Memory B cell (primary cell): Measurements from ENCODE around the gene COBL.

Experiments
- ATAC-seq: fragments of 150-1000 bp; cut with Tn5 transposase; 2 replicates; pipeline ENCODE4 v1.10.0; 2021; ENCODE audit warnings: low read depth, mild to moderate bottlenecking, moderate library complexity
- DNase-seq, 2 donors: peaks; one replicate each; pipeline ENCODE4 v3.0.0; 2022; ENCODE audit warnings: low spot score in 2 of 2
- H3K27ac Mint-ChIP-seq: one replicate; pipeline ENCODE4 v1.8.0; 2022; ENCODE audit warnings: mild to moderate bottlenecking, moderate library complexity, mixed read lengths
- H3K27me3 Mint-ChIP-seq: one replicate; pipeline ENCODE4 v1.8.0; 2022; ENCODE audit warnings: mixed read lengths
- H3K36me3 Mint-ChIP-seq: one replicate; pipeline ENCODE4 v1.8.0; 2022; ENCODE audit warnings: mild to moderate bottlenecking, mixed read lengths
- H3K4me1 Mint-ChIP-seq: one replicate; pipeline ENCODE4 v1.8.0; 2022; ENCODE audit warnings: mixed read lengths
- H3K4me3 Mint-ChIP-seq: one replicate; pipeline ENCODE4 v1.8.0; 2022; ENCODE audit warnings: mild to moderate bottlenecking, moderate library complexity, mixed read lengths
- H3K9me3 Mint-ChIP-seq: one replicate; pipeline ENCODE4 v1.8.0; 2022; ENCODE audit warnings: mixed read lengths

Gene COBL

DNA sequence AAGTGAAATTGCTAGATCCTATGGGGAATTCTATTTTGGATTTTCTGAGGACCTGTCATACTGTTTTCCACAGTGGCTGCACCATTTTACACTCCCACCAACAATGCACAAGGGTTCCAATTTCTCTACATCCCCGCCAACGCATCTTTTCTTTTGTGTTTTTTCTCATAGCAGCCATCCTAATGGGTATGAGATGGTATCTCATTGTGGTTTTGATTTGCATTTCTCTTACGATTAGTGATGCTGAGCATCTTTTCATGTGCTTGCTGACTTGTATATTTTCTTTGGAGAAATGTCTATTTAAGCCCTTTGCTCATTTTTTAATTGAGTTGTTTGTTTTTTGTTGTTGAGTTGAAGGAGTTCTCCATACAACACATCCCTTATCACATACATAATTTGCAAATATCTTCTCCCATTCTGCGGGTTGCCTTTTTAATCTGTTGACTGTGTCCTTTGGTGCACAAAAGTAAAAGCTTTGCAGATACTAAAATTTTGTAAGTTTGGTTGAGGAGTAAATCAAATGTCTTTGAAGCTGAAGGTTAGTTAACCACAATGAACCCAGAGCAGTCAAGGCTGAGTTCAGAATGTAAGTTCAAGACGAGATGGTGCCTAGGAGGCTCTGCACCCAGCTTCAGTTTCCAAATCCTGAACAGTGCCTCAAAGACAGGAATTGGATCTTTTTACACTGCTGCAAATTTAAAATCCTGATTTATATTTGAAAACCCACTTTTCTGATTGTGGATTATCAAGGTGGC lies 195.4 kb downstream of the COBL start:
- no peak overlapping the region for H3K4me3 Mint-ChIP-seq
- no peak for ATAC-seq
- no peak for DNase-seq
- no peaks in the 10 kb centered on the region for H3K36me3 Mint-ChIP-seq
- H3K4me1 Mint-ChIP-seq, result no peaks in the 10 kb centered on the region
- H3K27ac Mint-ChIP-seq, result no peak overlapping the region
- peaks cover 8% of the 10 kb centered on the region for H3K27me3 Mint-ChIP-seq
- peaks cover under 1% of the 10 kb centered on the region for H3K9me3 Mint-ChIP-seq

DNA sequence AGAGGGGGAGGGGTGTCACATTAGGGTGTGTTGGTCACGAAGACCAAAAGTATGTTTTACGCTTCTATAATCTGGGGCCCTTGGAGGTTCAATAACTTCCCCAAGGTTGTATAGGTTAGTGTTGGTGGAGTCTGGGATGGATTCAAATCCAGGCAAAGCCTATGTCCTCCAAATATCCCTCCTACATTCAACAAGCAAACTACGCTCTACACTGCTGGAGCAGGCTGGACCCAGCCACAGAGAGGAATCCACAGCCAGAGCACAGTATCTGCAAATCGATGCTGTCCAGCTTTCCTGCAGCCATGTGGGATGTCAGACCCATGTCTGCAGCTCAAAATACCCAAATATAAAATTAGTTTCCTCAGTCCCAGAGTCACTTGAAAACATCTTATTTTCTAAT lies 198.0 kb downstream of the COBL start:
- H3K9me3 Mint-ChIP-seq, result peaks cover 6% of the 10 kb centered on the region

DNA sequence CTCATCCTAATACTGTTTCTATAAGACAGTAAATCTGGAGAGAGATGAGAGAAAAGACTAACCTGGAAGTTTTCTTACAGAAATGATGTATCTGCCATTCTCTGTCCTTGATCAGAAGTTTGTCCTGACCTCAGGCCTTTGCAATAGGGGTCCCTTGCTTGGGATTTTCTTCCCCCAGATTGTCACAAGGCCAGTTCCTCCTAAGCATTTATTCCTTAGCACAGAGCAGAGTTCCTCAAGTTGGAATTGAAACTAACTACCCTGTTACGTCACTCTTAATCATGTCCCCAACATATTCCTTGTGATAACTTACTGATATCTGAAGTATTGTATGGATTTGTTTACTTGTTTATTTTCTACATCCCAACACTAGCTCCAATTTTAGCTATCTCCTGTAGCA lies 202.1 kb downstream of the COBL start:
- ATAC-seq (no peak), DNase-seq (no peak)
- Mint-ChIP-seq H3K27me3 (no peaks in the 10 kb centered on the region), H3K4me3 (no peak overlapping the region), H3K27ac (no peak overlapping the region), H3K36me3 (no peaks in the 10 kb centered on the region), H3K9me3 (peaks cover 9% of the 10 kb centered on the region), H3K4me1 (no peaks in the 10 kb centered on the region)

More for the DNA sequence above, 198.0 kb downstream of the COBL start:
- peaks cover 6% of the 10 kb centered on the region for H3K27me3 Mint-ChIP-seq
- DNase-seq (no peak), ATAC-seq (no peak)
- H3K4me1 Mint-ChIP-seq, result no peaks in the 10 kb centered on the region
- no peak overlapping the region for H3K4me3 Mint-ChIP-seq
- H3K27ac Mint-ChIP-seq, result no peak overlapping the region
- H3K36me3 Mint-ChIP-seq, result no peaks in the 10 kb centered on the region

GRCh38 chr7:51113962-51114361 lies 202.6 kb downstream of the COBL start:
- no peak for DNase-seq
- Mint-ChIP-seq H3K4me1 (no peaks in the 10 kb centered on the region), H3K27ac (no peak overlapping the region), H3K4me3 (no peak overlapping the region), H3K27me3 (no peaks in the 10 kb centered on the region), H3K36me3 (no peaks in the 10 kb centered on the region), H3K9me3 (peaks cover 9% of the 10 kb centered on the region)
- no peak for ATAC-seq

GRCh38 chr7:51113560-51113959 lies 203.0 kb downstream of the COBL start:
- H3K4me1 Mint-ChIP-seq, result no peaks in the 10 kb centered on the region
- peaks cover 9% of the 10 kb centered on the region for H3K9me3 Mint-ChIP-seq
- H3K27me3 Mint-ChIP-seq, result no peaks in the 10 kb centered on the region
- no peaks in the 10 kb centered on the region for H3K36me3 Mint-ChIP-seq
- no peak overlapping the region for H3K27ac Mint-ChIP-seq
- ATAC-seq, result no peak
- no peak overlapping the region for H3K4me3 Mint-ChIP-seq
- no peak for DNase-seq

GRCh38 chr7:51111241-51111940 lies 205.2 kb downstream of the COBL start:
- no peaks in the 10 kb centered on the region for H3K4me1 Mint-ChIP-seq

DNA sequence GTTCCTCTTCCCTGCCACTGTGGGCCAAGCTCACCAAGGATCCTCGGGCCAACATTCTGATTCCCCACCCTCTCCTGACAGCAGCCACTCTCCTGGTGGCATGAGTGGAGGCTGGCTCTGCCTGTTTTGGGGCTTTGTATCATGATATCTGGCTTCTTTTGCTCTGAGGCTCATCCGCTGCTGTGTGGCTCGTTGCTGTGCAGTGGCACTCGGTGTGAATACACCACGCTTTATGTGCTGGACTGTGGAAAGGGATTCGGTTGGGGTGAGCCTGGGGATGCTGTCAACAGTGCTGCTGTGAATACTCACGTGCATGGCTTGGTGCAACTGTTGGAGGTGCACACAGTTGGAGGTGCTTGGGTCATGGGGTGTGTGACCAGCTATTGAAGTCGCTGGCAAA lies 208.5 kb downstream of the COBL start:
- no peaks in the 10 kb centered on the region for H3K27me3 Mint-ChIP-seq
- H3K4me3 Mint-ChIP-seq, result no peak overlapping the region
- no peak for ATAC-seq
- peaks cover 2% of the 10 kb centered on the region for H3K9me3 Mint-ChIP-seq
- H3K27ac Mint-ChIP-seq, result no peak overlapping the region
- H3K4me1 Mint-ChIP-seq, result no peaks in the 10 kb centered on the region
- DNase-seq, result no peak
- no peaks in the 10 kb centered on the region for H3K36me3 Mint-ChIP-seq

More at GRCh38 chr7:51111241-51111940, 205.2 kb downstream of the COBL start:
- no peak for DNase-seq
- H3K9me3 Mint-ChIP-seq, result peaks cover 9% of the 10 kb centered on the region
- no peak for ATAC-seq
- no peaks in the 10 kb centered on the region for H3K36me3 Mint-ChIP-seq
- H3K27ac Mint-ChIP-seq, result no peak overlapping the region
- H3K27me3 Mint-ChIP-seq, result no peaks in the 10 kb centered on the region
- no peak overlapping the region for H3K4me3 Mint-ChIP-seq

DNA sequence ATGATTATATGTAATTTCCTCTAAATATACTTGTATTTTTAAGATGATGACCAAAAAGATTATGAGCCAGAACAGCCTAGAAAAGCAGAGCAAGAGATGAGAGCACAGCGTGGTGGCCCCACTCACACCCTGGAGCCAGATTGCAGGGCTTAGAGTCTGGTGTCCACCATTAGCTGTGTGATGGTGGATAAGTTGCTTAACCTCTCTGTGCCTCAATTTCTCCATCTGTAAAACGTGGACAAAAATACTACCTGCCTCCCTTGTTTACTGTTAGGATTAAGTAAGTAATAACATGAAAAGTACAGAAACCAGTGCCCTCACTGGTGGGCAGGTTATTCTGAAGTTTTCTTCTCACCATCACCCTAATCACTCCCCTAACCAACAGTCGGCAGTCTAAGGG lies 212.3 kb downstream of the COBL start:
- no peak overlapping the region for H3K4me3 Mint-ChIP-seq
- peaks cover 1% of the 10 kb centered on the region for H3K9me3 Mint-ChIP-seq
- no peak for DNase-seq
- no peak overlapping the region for H3K27ac Mint-ChIP-seq
- no peaks in the 10 kb centered on the region for H3K36me3 Mint-ChIP-seq
- no peaks in the 10 kb centered on the region for H3K4me1 Mint-ChIP-seq
- no peak for ATAC-seq
- H3K27me3 Mint-ChIP-seq, result no peaks in the 10 kb centered on the region

GRCh38 chr7:51103718-51104117 lies 212.9 kb downstream of the COBL start:
- no peak for DNase-seq
- Mint-ChIP-seq H3K9me3 (peaks cover 5% of the 10 kb centered on the region), H3K4me1 (no peaks in the 10 kb centered on the region), H3K27ac (no peak overlapping the region), H3K27me3 (no peaks in the 10 kb centered on the region), H3K4me3 (no peak overlapping the region), H3K36me3 (no peaks in the 10 kb centered on the region)
- ATAC-seq, result no peak

- Mint-ChIP-seq H3K4me3 (no peak overlapping the region), H3K27me3 (no peaks in the 10 kb centered on the region), H3K4me1 (no peaks in the 10 kb centered on the region), H3K36me3 (no peaks in the 10 kb centered on the region), H3K27ac (no peak overlapping the region), H3K9me3 (peaks cover 10% of the 10 kb centered on the region)
- ATAC-seq, result no peak
- DNase-seq, result no peak
Observed at GRCh38 chr7:51102828-51103227, 213.8 kb downstream of the COBL start.

DNA sequence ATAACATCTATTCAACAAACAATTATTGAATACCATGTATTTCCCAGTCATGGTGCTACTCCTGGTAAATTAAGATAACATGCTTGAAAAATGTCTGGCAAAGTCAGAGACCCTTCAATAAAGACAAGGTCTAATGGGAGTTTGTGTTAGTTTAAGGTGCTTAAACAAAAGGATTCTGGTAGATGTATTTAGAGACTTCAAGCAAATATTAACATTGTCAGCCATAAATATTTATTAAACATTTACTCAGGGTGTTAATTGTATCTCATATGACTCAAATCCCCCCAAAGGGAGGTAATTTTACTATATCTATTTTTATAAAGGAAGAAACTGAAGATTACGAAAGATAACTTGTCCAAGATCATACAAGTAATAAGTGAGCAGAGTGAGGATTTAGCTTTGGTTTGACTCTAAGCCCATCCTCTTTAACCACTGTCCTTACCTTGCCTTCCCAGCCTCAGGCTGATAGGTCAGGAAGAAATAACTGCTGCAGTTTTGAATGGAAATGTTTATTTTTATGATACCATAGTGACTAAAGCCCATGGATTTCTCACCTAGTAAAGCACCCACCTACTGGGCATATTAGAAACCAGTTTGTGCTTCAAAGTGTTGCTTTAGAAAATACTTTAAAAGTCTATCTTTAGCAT lies 215.4 kb downstream of the COBL start:
- no peaks in the 10 kb centered on the region for H3K36me3 Mint-ChIP-seq
- H3K27me3 Mint-ChIP-seq, result no peaks in the 10 kb centered on the region
- no peaks in the 10 kb centered on the region for H3K4me1 Mint-ChIP-seq
- no peak overlapping the region for H3K4me3 Mint-ChIP-seq
- no peak overlapping the region for H3K27ac Mint-ChIP-seq
- no peak for ATAC-seq
- peaks cover 11% of the 10 kb centered on the region for H3K9me3 Mint-ChIP-seq
- no peak for DNase-seq

- no peak overlapping the region for H3K4me3 Mint-ChIP-seq
- peaks cover 1% of the 10 kb centered on the region for H3K27me3 Mint-ChIP-seq
- H3K27ac Mint-ChIP-seq, result no peak overlapping the region
- peaks cover 3% of the 10 kb centered on the region for H3K36me3 Mint-ChIP-seq
- no peaks in the 10 kb centered on the region for H3K4me1 Mint-ChIP-seq
- H3K9me3 Mint-ChIP-seq, result peaks cover 13% of the 10 kb centered on the region
- ATAC-seq (no peak), DNase-seq (no peak)
Observed at GRCh38 chr7:51090411-51090810, 226.2 kb downstream of the COBL start.

DNA sequence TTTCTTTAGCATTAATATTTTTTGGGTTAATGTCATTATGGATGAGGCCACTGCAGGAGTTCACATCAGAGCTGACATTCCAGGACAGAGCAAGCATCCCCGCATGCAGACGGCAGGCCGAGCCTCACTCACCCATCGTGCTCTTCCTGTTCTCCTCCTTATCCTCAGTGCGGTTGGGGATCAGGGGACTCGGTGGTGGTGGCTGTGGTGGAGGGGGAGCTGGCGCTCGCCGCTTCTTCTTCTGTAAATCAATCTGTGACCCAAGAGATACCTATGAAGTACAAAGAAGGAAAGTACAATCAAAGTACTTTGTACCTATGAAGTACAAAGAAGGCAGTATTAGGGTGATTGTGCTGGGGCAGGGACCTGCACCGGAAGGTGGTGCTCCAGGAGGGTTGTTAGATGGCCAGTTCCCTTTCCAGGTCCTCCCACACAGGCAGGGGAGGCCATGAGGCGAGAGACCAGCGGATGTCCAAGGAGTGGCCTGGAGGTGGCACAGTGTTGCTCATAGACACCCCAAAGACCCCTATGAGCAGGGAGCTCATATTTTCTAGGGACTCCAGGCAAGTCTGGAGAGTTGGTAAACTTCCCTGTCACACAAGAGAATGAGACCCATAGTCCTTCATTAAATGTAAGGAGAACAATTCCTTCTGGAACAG lies 231.4 kb downstream of the COBL start:
- Mint-ChIP-seq H3K36me3 (no peaks in the 10 kb centered on the region), H3K27ac (no peak overlapping the region), H3K9me3 (no peaks in the 10 kb centered on the region), H3K4me1 (no peaks in the 10 kb centered on the region), H3K27me3 (peaks cover 1% of the 10 kb centered on the region), H3K4me3 (no peak overlapping the region)
- DNase-seq (no peak), ATAC-seq (no peak)

- Mint-ChIP-seq H3K4me1 (no peaks in the 10 kb centered on the region), H3K9me3 (no peaks in the 10 kb centered on the region), H3K4me3 (no peak overlapping the region), H3K27ac (no peak overlapping the region), H3K27me3 (peaks cover 1% of the 10 kb centered on the region), H3K36me3 (no peaks in the 10 kb centered on the region)
- DNase-seq, result no peak
- no peak for ATAC-seq
Observed at GRCh38 chr7:51084121-51084520, 232.5 kb downstream of the COBL start.
